ENCODE results near the gene IFNG. TPM values are rescaled to one million over a fixed set of nuclear protein-coding genes. Genes with fewer than 3 reads are reported as not detected.

Gene IFNG
- not detected in 2 replicates for total RNA-seq (ENCODE audit: low replicate concordance)

DNA sequence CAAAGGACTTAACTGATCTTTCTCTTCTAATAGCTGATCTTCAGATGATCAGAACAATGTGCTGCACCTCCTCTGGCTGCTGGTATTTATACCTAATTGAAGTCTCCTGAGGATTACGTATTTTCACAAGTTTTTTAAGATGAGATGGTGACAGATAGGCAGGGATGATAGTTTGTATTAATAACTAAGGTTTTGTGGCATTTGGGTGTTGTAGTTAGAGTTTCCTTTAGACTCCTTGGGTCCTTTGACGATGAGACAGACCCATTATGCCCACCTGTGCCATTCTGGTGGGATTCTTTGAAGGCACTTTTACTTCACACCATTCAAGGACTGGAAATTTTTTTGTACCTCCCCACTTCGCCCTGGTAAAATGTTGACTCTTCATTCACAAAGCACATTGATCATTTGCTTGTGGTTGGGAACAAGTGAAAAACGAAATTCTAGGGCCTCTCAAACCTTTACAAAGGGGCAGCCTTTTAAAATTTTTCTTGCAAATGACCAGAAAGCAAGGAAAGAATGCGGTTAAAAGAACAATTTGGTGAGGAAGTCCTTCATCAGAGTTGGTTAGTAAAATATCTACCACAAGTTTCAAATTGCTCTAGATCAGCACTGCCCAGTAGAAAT lies at the start of gene IFNG:
IFNG (minus strand) TSS at position 60 of the 624 bp plus-strand sequence. CDS start 125 bp downstream, outside the sequence.

Other genes starting within 250 kb of the IFNG start
- not detected in 2 replicates for gene IFNG-AS1, start 170.3 kb downstream of the IFNG start, total RNA-seq (ENCODE audit: low replicate concordance)
- 0.35 TPM in 1 of 2 replicates, not detected in the other for gene IL26, start 66.1 kb upstream of the IFNG start, total RNA-seq (ENCODE audit: low replicate concordance)
- not detected in 2 replicates for gene IL22, start 93.9 kb upstream of the IFNG start, total RNA-seq (ENCODE audit: low replicate concordance)
- 5.6 and 9.0 TPM in 2 replicates for gene MDM1, start 172.6 kb upstream of the IFNG start, total RNA-seq (ENCODE audit: low replicate concordance)

Measured in smooth muscle cell of the coronary artery (primary cell).